Measurements from ENCODE around the gene IGF1.
"Not testable (repeated sequence)": the region's sequence is repeated elsewhere in the genome, so short reads cannot be mapped to it uniquely, and the experiment has no call there.

The IGF1 gene

GRCh38 chr12:102459314-102459713, 21.0 kb downstream of the IGF1 start:
- no peak for DNase-seq

- no peak for DNase-seq
Observed at GRCh38 chr12:102454808-102455760, 25.3 kb downstream of the IGF1 start.

- DNase-seq = no peak
Observed at GRCh38 chr12:102454330-102454729, 26.0 kb downstream of the IGF1 start.

GRCh38 chr12:102452605-102453004, 27.8 kb downstream of the IGF1 start:
- DNase-seq = no peak

GRCh38 chr12:102449018-102449417, 31.3 kb downstream of the IGF1 start:
- DNase-seq = not testable (repeated sequence)

GRCh38 chr12:102447426-102447825, 32.9 kb downstream of the IGF1 start:
- not testable (repeated sequence) for DNase-seq

- DNase-seq = no peak
Observed at GRCh38 chr12:102444707-102445106, 35.7 kb downstream of the IGF1 start.

- DNase-seq = no peak
Observed at GRCh38 chr12:102444093-102444492, 36.3 kb downstream of the IGF1 start.

GRCh38 chr12:102441077-102441596, 39.2 kb downstream of the IGF1 start:
- DNase-seq = no peak

- DNase-seq = no peak
Observed at GRCh38 chr12:102439426-102440405, 40.6 kb downstream of the IGF1 start.

- no peak for DNase-seq
Observed at GRCh38 chr12:102438827-102439210, 41.5 kb downstream of the IGF1 start.

- no peak for DNase-seq
Observed at GRCh38 chr12:102438047-102438826, 42.1 kb downstream of the IGF1 start.

- DNase-seq = no peak
Observed at GRCh38 chr12:102437511-102437910, 42.9 kb downstream of the IGF1 start.

GRCh38 chr12:102436867-102437266, 43.5 kb downstream of the IGF1 start:
- no peak for DNase-seq

- no peak for DNase-seq
Observed at GRCh38 chr12:102435827-102436436, 44.4 kb downstream of the IGF1 start.

- DNase-seq = no peak
Observed at GRCh38 chr12:102433304-102433703, 47.1 kb downstream of the IGF1 start.

GRCh38 chr12:102430661-102431060, 49.7 kb downstream of the IGF1 start:
- no peak for DNase-seq

GRCh38 chr12:102429211-102430154, 50.9 kb downstream of the IGF1 start:
- no peak for DNase-seq

- no peak for DNase-seq
Observed at GRCh38 chr12:102427543-102427941, 52.8 kb downstream of the IGF1 start.
